Measurements from ENCODE around the gene PRKN. TPM values are rescaled to one million over a fixed set of nuclear protein-coding genes. Genes with fewer than 3 reads are reported as not detected.

PRKN gene
- total RNA-seq, 1 donor from 2014 or later: 2.8 TPM

GRCh38 chr6:162704001-162704400 is 23.6 kb downstream of the PRKN start:
- H3K9me3 Mint-ChIP-seq: peaks cover 2% of the 10 kb centered on the region
- no peak for TF ChIP-seq CTCF (IDR thresholded peaks at IDR 0.05)
- TF ChIP-seq EZH2phosphoT487 (IDR thresholded peaks at IDR 0.05): no peak
- TF ChIP-seq EZH2 (IDR thresholded peaks at IDR 0.05): no peak

DNA sequence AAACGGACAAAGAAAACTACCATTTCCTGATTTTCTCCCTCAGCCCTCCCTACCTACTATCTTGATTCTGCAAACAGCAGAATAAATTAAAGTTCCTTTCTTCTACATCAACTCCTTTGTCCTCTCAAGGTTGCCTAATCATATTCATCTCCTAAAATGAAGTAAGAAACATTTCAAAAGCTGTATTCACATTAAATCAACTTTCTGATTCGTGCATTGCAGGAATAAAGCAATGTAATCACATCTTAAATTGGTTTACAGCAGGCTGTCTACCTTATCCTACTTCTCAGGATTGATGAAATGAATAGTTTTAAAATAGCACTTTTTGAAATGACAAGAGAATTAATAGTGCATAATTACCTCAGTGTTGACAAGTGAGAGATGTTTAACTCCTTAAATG is 25.1 kb downstream of the PRKN start:
- Histone ChIP-seq H3K4me2 (no peak overlapping the region), H3F3A (ENCODE audit: low read depth) (peaks cover 20% of the 10 kb centered on the region), H3K27me3 (no peaks in the 10 kb centered on the region), H2AFZ (replicated peaks) (no peak overlapping the region), H3K9me3 (ENCODE audit: low read depth) (no peaks in the 10 kb centered on the region), H3K36me3 (no peaks in the 10 kb centered on the region), H3K9ac (no peak overlapping the region), H4K20me1 (ENCODE audit: low read depth) (no peaks in the 10 kb centered on the region), H3K79me2 (ENCODE audit: low read depth) (no peaks in the 10 kb centered on the region), H3K4me1 (peaks cover 38% of the 10 kb centered on the region), H3K27ac (no peak overlapping the region), H3K4me3 (no peak overlapping the region)
- no peak for DNase-seq (ENCODE audit: low spot score)
- Mint-ChIP-seq H3K4me1 (peaks cover 20% of the 10 kb centered on the region), H3K4me3 (no peak overlapping the region), H3K27me3 (ENCODE audit: insufficient read depth, low read depth) (peaks cover 2% of the 10 kb centered on the region), H3K27ac (no peak overlapping the region), H3K9me3 (no peaks in the 10 kb centered on the region), H3K36me3 (no peaks in the 10 kb centered on the region)
- TF ChIP-seq CTCF (IDR thresholded peaks at IDR 0.05) (no peak), EZH2phosphoT487 (IDR thresholded peaks at IDR 0.05) (no peak), EZH2 (IDR thresholded peaks at IDR 0.05) (no peak)

More at GRCh38 chr6:162704001-162704400, 23.6 kb downstream of the PRKN start:
- H3K4me3 ChIP-seq: no peak overlapping the region
- DNase-seq (ENCODE audit: low spot score): no peak
- H3K36me3 ChIP-seq: no peaks in the 10 kb centered on the region
- no peak overlapping the region for H3K27ac Mint-ChIP-seq
- H3K27ac ChIP-seq: no peak overlapping the region
- no peak overlapping the region for H3K9ac ChIP-seq
- H3K27me3 ChIP-seq: no peaks in the 10 kb centered on the region
- H3K27me3 Mint-ChIP-seq (ENCODE audit: insufficient read depth, low read depth): peaks cover 2% of the 10 kb centered on the region
- no peaks in the 10 kb centered on the region for H3K79me2 ChIP-seq (ENCODE audit: low read depth)
- peaks cover 38% of the 10 kb centered on the region for H3K4me1 ChIP-seq
- no peaks in the 10 kb centered on the region for H3K9me3 ChIP-seq (ENCODE audit: low read depth)
- peaks cover 20% of the 10 kb centered on the region for H3F3A ChIP-seq (ENCODE audit: low read depth)
- no peak overlapping the region for H3K4me2 ChIP-seq
- no peak overlapping the region for H3K4me3 Mint-ChIP-seq
- H2AFZ ChIP-seq (replicated peaks): no peak overlapping the region
- H3K36me3 Mint-ChIP-seq: no peaks in the 10 kb centered on the region
- H4K20me1 ChIP-seq (ENCODE audit: low read depth): no peaks in the 10 kb centered on the region
- H3K4me1 Mint-ChIP-seq: peaks cover 20% of the 10 kb centered on the region

DNA sequence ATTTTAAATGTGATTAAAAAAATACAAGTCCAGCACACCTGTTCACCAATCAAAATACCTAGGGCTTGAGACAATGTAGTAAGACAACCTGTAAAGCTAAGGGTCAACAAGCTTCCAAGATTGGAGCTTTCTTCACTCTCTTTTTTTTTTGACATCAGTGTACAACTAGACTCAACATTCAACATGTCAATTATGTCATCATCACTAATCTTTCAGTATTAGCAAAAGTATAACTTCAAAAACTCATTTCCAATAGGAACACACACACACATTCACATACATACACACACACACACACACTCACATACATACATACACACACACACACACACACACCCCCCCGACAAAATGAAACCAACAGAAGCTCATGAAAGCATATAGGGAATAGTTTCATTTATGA is 26.0 kb downstream of the PRKN start:
- peaks cover 33% of the 10 kb centered on the region for H3K4me1 ChIP-seq
- no peak for DNase-seq (ENCODE audit: low spot score)
- no peak overlapping the region for H3K9ac ChIP-seq
- no peaks in the 10 kb centered on the region for H3K36me3 Mint-ChIP-seq
- peaks cover 2% of the 10 kb centered on the region for H3K27me3 Mint-ChIP-seq (ENCODE audit: insufficient read depth, low read depth)
- H3K4me3 ChIP-seq: no peak overlapping the region
- H3K27ac Mint-ChIP-seq: no peak overlapping the region
- H3K4me1 Mint-ChIP-seq: peaks cover 20% of the 10 kb centered on the region
- no peak overlapping the region for H3K27ac ChIP-seq
- H3K79me2 ChIP-seq (ENCODE audit: low read depth): no peaks in the 10 kb centered on the region
- H4K20me1 ChIP-seq (ENCODE audit: low read depth): no peaks in the 10 kb centered on the region
- H3K9me3 ChIP-seq (ENCODE audit: low read depth): no peaks in the 10 kb centered on the region
- H3K9me3 Mint-ChIP-seq: no peaks in the 10 kb centered on the region
- H3K36me3 ChIP-seq: no peaks in the 10 kb centered on the region
- H3K4me2 ChIP-seq: no peak overlapping the region
- H3F3A ChIP-seq (ENCODE audit: low read depth): peaks cover 16% of the 10 kb centered on the region
- no peak overlapping the region for H3K4me3 Mint-ChIP-seq
- H2AFZ ChIP-seq (replicated peaks): no peak overlapping the region
- no peaks in the 10 kb centered on the region for H3K27me3 ChIP-seq
- TF ChIP-seq EZH2 (IDR thresholded peaks at IDR 0.05): no peak
- no peak for TF ChIP-seq CTCF (IDR thresholded peaks at IDR 0.05)
- TF ChIP-seq EZH2phosphoT487 (IDR thresholded peaks at IDR 0.05): no peak

Data from neural progenitor cell (in vitro differentiated cells).